ENCODE measurements around the gene ARSA.

ARSA gene

DNA sequence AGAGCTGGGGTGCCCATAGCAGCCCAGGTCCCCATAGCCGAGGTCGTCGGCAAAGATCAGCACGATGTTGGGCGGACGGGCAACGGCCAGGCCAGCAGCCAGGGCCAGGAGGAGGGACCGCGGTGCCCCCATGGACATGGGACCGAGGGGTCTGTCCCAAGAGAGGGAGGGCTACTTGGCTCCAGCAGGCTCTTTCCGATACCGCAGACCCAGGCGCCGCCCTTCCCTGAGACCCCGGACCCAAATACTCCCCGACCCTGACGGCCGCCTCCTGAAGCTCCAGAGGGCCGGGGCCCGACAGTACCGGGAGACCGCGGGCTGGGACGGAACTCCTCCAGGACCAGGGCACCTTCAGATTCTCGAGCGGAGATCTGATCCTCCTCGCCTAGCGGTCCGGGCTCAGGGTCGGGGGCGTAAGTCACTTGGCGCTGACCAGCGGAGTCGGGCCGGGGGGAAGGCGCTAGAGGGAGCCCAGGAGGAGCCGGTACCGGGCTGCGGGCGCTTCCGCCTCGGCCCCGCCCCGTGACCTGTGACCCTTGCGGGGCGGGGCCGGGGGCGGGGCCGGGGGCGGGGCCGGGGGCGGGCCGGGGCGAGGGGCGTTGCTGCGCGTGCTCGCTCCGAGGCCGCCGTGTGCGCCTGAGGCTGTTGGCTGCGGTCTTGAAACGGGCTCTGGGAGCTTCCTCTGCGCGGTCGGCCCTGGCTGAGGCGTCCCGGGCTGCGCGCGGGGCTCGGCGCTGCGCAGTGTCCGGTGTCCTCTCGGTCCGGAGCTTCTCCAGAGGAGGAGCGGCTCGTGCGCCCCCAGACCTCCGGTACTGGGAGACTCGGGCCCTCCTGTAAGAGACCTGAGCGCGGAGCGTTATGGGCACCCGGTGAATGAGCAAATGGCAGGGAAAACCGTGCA lies at the start of gene ARSA:
Gene ARSA (minus strand): TSS at position 511 of the 901 bp plus-strand sequence. CDS start 373 bp downstream, at position 138.
- H3K27me3 ChIP-seq (ENCODE audit: control insufficient read depth in 1 of 2, insufficient read depth in 2 of 2, low read length in 2 of 2), result no peaks in the 10 kb centered on the region
- no peaks in the 10 kb centered on the region for H3K9me3 ChIP-seq (ENCODE audit: control insufficient read depth in 1 of 2, low read length in 2 of 2)
- peak within 1 kb of the TSS; percentile 56 for H3K27ac ChIP-seq (ENCODE audit: low read depth, low read length)
- peak within 1 kb of the TSS; percentile 90 to 95 for H3K4me3 ChIP-seq (ENCODE audit: low read depth in 1 of 2, low read length in 2 of 2)
- peaks cover 0 to 4% of the 10 kb centered on the region in 2 donors for H3K36me3 ChIP-seq (ENCODE audit: control insufficient read depth in 1 of 2, insufficient read depth in 2 of 2, low read length in 2 of 2)
- peak within 1 kb of the TSS; percentile 76 to 92 for H3K9ac ChIP-seq (ENCODE audit: low read depth in 1 of 2, low read length in 2 of 2)
- H3K4me1 ChIP-seq (ENCODE audit: control insufficient read depth in 1 of 2, insufficient read depth in 2 of 2, low read length in 2 of 2), result peaks cover 29 to 38% of the 10 kb centered on the region in 2 donors

DNA sequence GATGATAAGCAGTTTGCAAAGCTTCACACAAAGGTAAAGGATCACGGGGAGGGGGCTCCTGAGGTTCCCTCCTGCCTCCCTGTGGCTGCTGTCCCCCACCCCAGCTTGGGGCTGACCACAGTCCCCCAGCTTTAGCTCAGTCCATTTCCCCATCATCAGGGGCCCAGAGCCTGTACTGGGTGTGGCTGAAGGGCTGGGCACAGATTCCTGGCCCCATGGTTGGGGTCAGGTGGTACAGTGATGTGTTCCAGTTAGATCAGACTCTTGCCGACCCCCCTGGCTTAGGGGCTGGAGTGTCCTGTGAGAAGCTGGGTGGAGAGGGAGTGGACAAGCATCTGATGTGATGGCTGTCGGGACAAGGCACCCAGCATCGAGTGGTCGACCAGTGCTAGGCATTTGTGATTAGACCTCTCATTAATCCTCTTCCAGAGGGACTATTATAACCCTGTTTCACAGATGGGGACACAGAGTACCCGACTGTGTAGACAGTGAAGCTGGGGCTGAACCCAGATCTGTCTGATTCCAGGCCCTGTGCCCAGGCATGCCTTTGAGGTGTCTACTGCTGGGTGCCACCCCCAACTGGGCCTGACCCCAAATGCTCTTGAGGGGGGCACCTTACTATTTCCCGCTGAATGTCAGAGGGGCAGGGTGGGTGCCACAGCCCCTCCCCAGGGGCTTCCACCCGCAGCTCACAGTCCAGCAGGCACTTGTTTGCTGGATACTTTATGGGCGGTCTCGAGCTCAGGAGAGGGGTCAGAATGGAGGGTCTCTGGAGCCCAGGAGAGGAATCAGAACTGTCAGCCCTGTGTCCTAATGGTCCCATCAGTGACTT lies 48.9 kb upstream of the ARSA start:
- no peak overlapping the region for H3K4me3 ChIP-seq (ENCODE audit: low read depth in 1 of 2, low read length in 2 of 2)

DNA sequence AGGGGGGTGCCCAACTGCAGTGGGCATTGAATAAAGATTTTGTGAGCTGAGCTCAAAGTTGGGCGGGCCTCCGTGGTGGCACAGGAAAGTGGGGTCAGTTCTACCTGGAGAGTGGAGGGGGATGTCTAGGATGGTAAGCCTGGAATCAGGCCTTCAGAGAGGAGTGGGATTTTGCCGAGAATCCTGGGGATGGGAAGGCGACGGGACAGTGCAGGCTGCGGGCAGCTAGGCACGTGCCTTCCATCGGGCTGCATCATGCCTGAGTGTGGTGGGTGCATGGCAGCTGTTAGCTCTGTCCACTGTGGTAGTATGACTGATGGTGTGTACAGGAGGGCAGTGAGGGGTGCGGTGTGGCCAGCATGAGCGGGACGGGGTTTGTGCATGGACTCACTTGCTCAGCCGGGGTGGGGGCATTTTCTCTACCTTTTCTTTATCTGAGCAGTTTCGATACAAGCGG lies 48.3 kb upstream of the ARSA start:
- H3K36me3 ChIP-seq (ENCODE audit: control insufficient read depth in 1 of 2, insufficient read depth in 2 of 2, low read length in 2 of 2), result no peaks in the 10 kb centered on the region
- no peak overlapping the region for H3K9ac ChIP-seq (ENCODE audit: low read depth in 1 of 2, low read length in 2 of 2)
- no peak overlapping the region for H3K4me3 ChIP-seq (ENCODE audit: low read depth in 1 of 2, low read length in 2 of 2)
- peaks cover 0 to 12% of the 10 kb centered on the region in 2 donors for H3K4me1 ChIP-seq (ENCODE audit: control insufficient read depth in 1 of 2, insufficient read depth in 2 of 2, low read length in 2 of 2)
- no peaks in the 10 kb centered on the region for H3K9me3 ChIP-seq (ENCODE audit: control insufficient read depth in 1 of 2, low read length in 2 of 2)
- H3K27ac ChIP-seq (ENCODE audit: low read depth, low read length), result no peak overlapping the region
- H3K27me3 ChIP-seq (ENCODE audit: control insufficient read depth in 1 of 2, insufficient read depth in 2 of 2, low read length in 2 of 2), result peaks cover 28 to 29% of the 10 kb centered on the region in 2 donors

More for the DNA sequence above, 48.9 kb upstream of the ARSA start:
- Histone ChIP-seq H3K9ac (ENCODE audit: low read depth in 1 of 2, low read length in 2 of 2) (no peak overlapping the region), H3K4me1 (ENCODE audit: control insufficient read depth in 1 of 2, insufficient read depth in 2 of 2, low read length in 2 of 2) (peaks cover 0 to 12% of the 10 kb centered on the region in 2 donors), H3K9me3 (ENCODE audit: control insufficient read depth in 1 of 2, low read length in 2 of 2) (no peaks in the 10 kb centered on the region), H3K27me3 (ENCODE audit: control insufficient read depth in 1 of 2, insufficient read depth in 2 of 2, low read length in 2 of 2) (peaks cover 27 to 28% of the 10 kb centered on the region in 2 donors), H3K36me3 (ENCODE audit: control insufficient read depth in 1 of 2, insufficient read depth in 2 of 2, low read length in 2 of 2) (no peaks in the 10 kb centered on the region), H3K27ac (ENCODE audit: low read depth, low read length) (no peak overlapping the region)

GRCh38 chr22:50675553-50676179 lies 47.7 kb upstream of the ARSA start:
- Histone ChIP-seq H3K36me3 (ENCODE audit: control insufficient read depth in 1 of 2, insufficient read depth in 2 of 2, low read length in 2 of 2) (no peaks in the 10 kb centered on the region), H3K9ac (ENCODE audit: low read depth in 1 of 2, low read length in 2 of 2) (no peak overlapping the region), H3K9me3 (ENCODE audit: control insufficient read depth in 1 of 2, low read length in 2 of 2) (no peaks in the 10 kb centered on the region), H3K27ac (ENCODE audit: low read depth, low read length) (no peak overlapping the region), H3K27me3 (ENCODE audit: control insufficient read depth in 1 of 2, insufficient read depth in 2 of 2, low read length in 2 of 2) (peaks cover 28 to 33% of the 10 kb centered on the region in 2 donors), H3K4me3 (ENCODE audit: low read depth in 1 of 2, low read length in 2 of 2) (peak overlapping the region; percentile 21 to 46), H3K4me1 (ENCODE audit: control insufficient read depth in 1 of 2, insufficient read depth in 2 of 2, low read length in 2 of 2) (peaks cover 0 to 12% of the 10 kb centered on the region in 2 donors)

GRCh38 chr22:50674606-50675552 lies 46.9 kb upstream of the ARSA start:
- H3K27ac ChIP-seq (ENCODE audit: low read depth, low read length), result no peak overlapping the region
- H3K27me3 ChIP-seq (ENCODE audit: control insufficient read depth in 1 of 2, insufficient read depth in 2 of 2, low read length in 2 of 2), result peaks cover 32 to 35% of the 10 kb centered on the region in 2 donors
- H3K9me3 ChIP-seq (ENCODE audit: control insufficient read depth in 1 of 2, low read length in 2 of 2), result no peaks in the 10 kb centered on the region
- H3K4me3 ChIP-seq (ENCODE audit: low read depth in 1 of 2, low read length in 2 of 2), result peak overlapping the region; percentile 21 to 46
- no peaks in the 10 kb centered on the region for H3K36me3 ChIP-seq (ENCODE audit: control insufficient read depth in 1 of 2, insufficient read depth in 2 of 2, low read length in 2 of 2)
- peaks cover 0 to 12% of the 10 kb centered on the region in 2 donors for H3K4me1 ChIP-seq (ENCODE audit: control insufficient read depth in 1 of 2, insufficient read depth in 2 of 2, low read length in 2 of 2)
- H3K9ac ChIP-seq (ENCODE audit: low read depth in 1 of 2, low read length in 2 of 2), result no peak overlapping the region

GRCh38 chr22:50674130-50674500 lies 46.2 kb upstream of the ARSA start:
- no peak overlapping the region for H3K4me3 ChIP-seq (ENCODE audit: low read depth in 1 of 2, low read length in 2 of 2)
- H3K36me3 ChIP-seq (ENCODE audit: control insufficient read depth in 1 of 2, insufficient read depth in 2 of 2, low read length in 2 of 2), result no peaks in the 10 kb centered on the region
- peaks cover 0 to 12% of the 10 kb centered on the region in 2 donors for H3K4me1 ChIP-seq (ENCODE audit: control insufficient read depth in 1 of 2, insufficient read depth in 2 of 2, low read length in 2 of 2)
- H3K9ac ChIP-seq (ENCODE audit: low read depth in 1 of 2, low read length in 2 of 2), result no peak overlapping the region
- no peak overlapping the region for H3K27ac ChIP-seq (ENCODE audit: low read depth, low read length)
- H3K9me3 ChIP-seq (ENCODE audit: control insufficient read depth in 1 of 2, low read length in 2 of 2), result no peaks in the 10 kb centered on the region
- H3K27me3 ChIP-seq (ENCODE audit: control insufficient read depth in 1 of 2, insufficient read depth in 2 of 2, low read length in 2 of 2), result peaks cover 32 to 35% of the 10 kb centered on the region in 2 donors

GRCh38 chr22:50673231-50674129 lies 45.5 kb upstream of the ARSA start:
- Histone ChIP-seq H3K9ac (ENCODE audit: low read depth in 1 of 2, low read length in 2 of 2) (no peak overlapping the region), H3K27me3 (ENCODE audit: control insufficient read depth in 1 of 2, insufficient read depth in 2 of 2, low read length in 2 of 2) (peaks cover 32 to 35% of the 10 kb centered on the region in 2 donors), H3K4me1 (ENCODE audit: control insufficient read depth in 1 of 2, insufficient read depth in 2 of 2, low read length in 2 of 2) (peaks cover 0 to 12% of the 10 kb centered on the region in 2 donors), H3K4me3 (ENCODE audit: low read depth in 1 of 2, low read length in 2 of 2) (peak overlapping the region in 1 of 2 donors; percentile 16), H3K36me3 (ENCODE audit: control insufficient read depth in 1 of 2, insufficient read depth in 2 of 2, low read length in 2 of 2) (no peaks in the 10 kb centered on the region), H3K9me3 (ENCODE audit: control insufficient read depth in 1 of 2, low read length in 2 of 2) (no peaks in the 10 kb centered on the region), H3K27ac (ENCODE audit: low read depth, low read length) (no peak overlapping the region)

- no peak within 1 kb of the TSS for H3K27ac ChIP-seq (ENCODE audit: low read depth, low read length)
- no peak within 1 kb of the TSS for H3K9ac ChIP-seq (ENCODE audit: low read depth in 1 of 2, low read length in 2 of 2)
- peaks cover 32 to 35% of the 10 kb centered on the region in 2 donors for H3K27me3 ChIP-seq (ENCODE audit: control insufficient read depth in 1 of 2, insufficient read depth in 2 of 2, low read length in 2 of 2)
- no peaks in the 10 kb centered on the region for H3K9me3 ChIP-seq (ENCODE audit: control insufficient read depth in 1 of 2, low read length in 2 of 2)
- H3K36me3 ChIP-seq (ENCODE audit: control insufficient read depth in 1 of 2, insufficient read depth in 2 of 2, low read length in 2 of 2), result no peaks in the 10 kb centered on the region
- peaks cover 0 to 12% of the 10 kb centered on the region in 2 donors for H3K4me1 ChIP-seq (ENCODE audit: control insufficient read depth in 1 of 2, insufficient read depth in 2 of 2, low read length in 2 of 2)
- H3K4me3 ChIP-seq (ENCODE audit: low read depth in 1 of 2, low read length in 2 of 2), result peak within 1 kb of the TSS in 1 of 2 donors; percentile 16
Observed at GRCh38 chr22:50672471-50673230, 44.7 kb upstream of the ARSA start, which contains the start of gene SHANK3. Gene SHANK3, plus strand, starts transcription at chr22:50672823.
